RWPE2 (cell line): Measurements from ENCODE around the gene TEX19.
A peak's percentile ranks its signal among the peaks of the same experiment; 100 is the strongest.

Experiments used
- ATAC-seq: fragments of 200-7000 bp; cut with Tn5 transposase; 3 replicates; pipeline ENCODE4 v1.9.1; 2021; ENCODE audit warnings: low read depth
- DNase-seq: peaks from one replicate; pipeline ENCODE4 v3.0.0-alpha.2; 2020; ENCODE audit warnings: low spot score
- H3K27ac ChIP-seq: fragments of 450-650 bp; 2 replicates; pipeline ENCODE4 v1.5.1; 2017; ENCODE audit warnings: mild to moderate bottlenecking; ENCODE audit not compliant: poor library complexity, severe bottlenecking
- H3K27me3 ChIP-seq: fragments of 250-450 bp; sonication (Bioruptor Pico); 2 replicates; pipeline ENCODE4 v1.5.1; 2021; ENCODE audit warnings: mild to moderate bottlenecking, moderate library complexity; ENCODE audit not compliant: insufficient read depth, poor library complexity, severe bottlenecking
- H3K36me3 ChIP-seq: fragments of 250-450 bp; sonication (Bioruptor Pico); 2 replicates; pipeline ENCODE4 v1.5.1; 2020; ENCODE audit warnings: low read depth, mild to moderate bottlenecking, moderate library complexity
- H3K4me1 ChIP-seq: fragments of 250-450 bp; sonication (Bioruptor Pico); 2 replicates; pipeline ENCODE4 v1.5.1; 2021; ENCODE audit warnings: mild to moderate bottlenecking, moderate library complexity; ENCODE audit not compliant: insufficient read depth, poor library complexity, severe bottlenecking
- H3K4me3 ChIP-seq: fragments of 250-450 bp; sonication (Bioruptor Pico); 2 replicates; pipeline ENCODE4 v1.5.1; 2021; ENCODE audit warnings: mild to moderate bottlenecking, moderate library complexity; ENCODE audit not compliant: severe bottlenecking
- H3K9me3 ChIP-seq: fragments of 250-450 bp; sonication (Bioruptor Pico); 2 replicates; pipeline ENCODE4 v1.5.1; 2021; ENCODE audit warnings: mild to moderate bottlenecking, moderate library complexity; ENCODE audit not compliant: severe bottlenecking
- TF ChIP-seq, protein P1 (sequence below): fragments of 450-650 bp; IDR thresholded peaks from one replicate; pipeline ENCODE4 v1.5.1; 2017; ENCODE audit warnings: mild to moderate bottlenecking, moderate library complexity; ENCODE audit not compliant: poor library complexity, severe bottlenecking

Gene TEX19

DNA sequence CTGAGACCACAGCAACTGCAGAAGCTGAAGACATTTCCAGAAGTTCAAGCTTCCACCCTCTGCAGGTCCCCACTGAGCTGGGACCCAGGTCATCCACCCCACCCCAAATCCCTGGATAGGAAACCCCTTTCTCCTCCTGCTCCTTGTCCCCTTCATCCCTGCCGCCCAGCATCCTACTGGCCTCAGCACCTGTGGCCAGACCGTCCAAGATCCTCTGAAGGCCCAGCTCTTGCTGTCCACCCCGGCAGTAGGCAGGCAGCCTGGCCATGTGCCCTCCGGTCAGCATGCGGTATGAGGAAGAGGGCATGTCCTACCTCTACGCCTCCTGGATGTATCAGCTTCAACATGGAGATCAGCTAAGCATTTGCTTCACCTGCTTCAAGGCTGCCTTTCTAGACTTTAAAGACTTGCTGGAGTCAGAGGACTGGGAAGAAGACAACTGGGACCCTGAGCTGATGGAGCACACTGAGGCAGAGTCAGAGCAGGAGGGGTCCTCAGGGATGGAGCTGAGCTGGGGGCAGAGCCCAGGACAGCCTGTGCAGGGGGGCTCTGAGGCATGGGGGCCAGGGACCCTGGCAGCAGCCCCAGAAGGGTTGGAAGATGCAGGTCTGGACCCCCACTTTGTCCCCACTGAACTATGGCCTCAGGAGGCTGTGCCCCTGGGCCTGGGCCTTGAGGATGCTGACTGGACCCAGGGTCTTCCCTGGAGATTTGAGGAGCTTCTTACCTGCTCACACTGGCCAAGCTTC, 3.0 kb downstream of the TEX19 start:
- no peaks in the 10 kb centered on the region for H3K9me3 ChIP-seq
- H3K36me3 ChIP-seq: no peaks in the 10 kb centered on the region
- no peak for DNase-seq
- H3K27me3 ChIP-seq: no peaks in the 10 kb centered on the region
- H3K27ac ChIP-seq: no peak overlapping the region
- H3K4me3 ChIP-seq: no peak overlapping the region
- H3K4me1 ChIP-seq: no peaks in the 10 kb centered on the region
- TF ChIP-seq, protein P1, sequence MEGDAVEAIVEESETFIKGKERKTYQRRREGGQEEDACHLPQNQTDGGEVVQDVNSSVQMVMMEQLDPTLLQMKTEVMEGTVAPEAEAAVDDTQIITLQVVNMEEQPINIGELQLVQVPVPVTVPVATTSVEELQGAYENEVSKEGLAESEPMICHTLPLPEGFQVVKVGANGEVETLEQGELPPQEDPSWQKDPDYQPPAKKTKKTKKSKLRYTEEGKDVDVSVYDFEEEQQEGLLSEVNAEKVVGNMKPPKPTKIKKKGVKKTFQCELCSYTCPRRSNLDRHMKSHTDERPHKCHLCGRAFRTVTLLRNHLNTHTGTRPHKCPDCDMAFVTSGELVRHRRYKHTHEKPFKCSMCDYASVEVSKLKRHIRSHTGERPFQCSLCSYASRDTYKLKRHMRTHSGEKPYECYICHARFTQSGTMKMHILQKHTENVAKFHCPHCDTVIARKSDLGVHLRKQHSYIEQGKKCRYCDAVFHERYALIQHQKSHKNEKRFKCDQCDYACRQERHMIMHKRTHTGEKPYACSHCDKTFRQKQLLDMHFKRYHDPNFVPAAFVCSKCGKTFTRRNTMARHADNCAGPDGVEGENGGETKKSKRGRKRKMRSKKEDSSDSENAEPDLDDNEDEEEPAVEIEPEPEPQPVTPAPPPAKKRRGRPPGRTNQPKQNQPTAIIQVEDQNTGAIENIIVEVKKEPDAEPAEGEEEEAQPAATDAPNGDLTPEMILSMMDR: no peak
- no peak; the same call in 2 of the 3 replicates for ATAC-seq

GRCh38 chr17:82365606-82366295, 6.7 kb downstream of the TEX19 start:
- Histone ChIP-seq H3K27ac (no peak overlapping the region), H3K4me1 (no peaks in the 10 kb centered on the region), H3K9me3 (no peaks in the 10 kb centered on the region), H3K4me3 (no peak overlapping the region), H3K27me3 (peaks cover 15% of the 10 kb centered on the region), H3K36me3 (no peaks in the 10 kb centered on the region)
- DNase-seq: no peak
- ATAC-seq: no peak
- TF ChIP-seq, protein P1: no peak

- no peaks in the 10 kb centered on the region for H3K9me3 ChIP-seq
- peaks cover 23% of the 10 kb centered on the region for H3K27me3 ChIP-seq
- ATAC-seq (no peak), DNase-seq (no peak)
- no peak overlapping the region for H3K27ac ChIP-seq
- no peak overlapping the region for H3K4me3 ChIP-seq
- no peaks in the 10 kb centered on the region for H3K36me3 ChIP-seq
- TF ChIP-seq, protein P1: no peak
- no peaks in the 10 kb centered on the region for H3K4me1 ChIP-seq
Measured at GRCh38 chr17:82366749-82367148, 7.7 kb downstream of the TEX19 start.

GRCh38 chr17:82367724-82368524, 8.9 kb downstream of the TEX19 start:
- TF ChIP-seq, protein P1: no peak
- ATAC-seq: 0 out of 3 replicates have a peak, but pooled peaks have one; percentile 28
- Histone ChIP-seq H3K4me1 (no peaks in the 10 kb centered on the region), H3K9me3 (no peaks in the 10 kb centered on the region), H3K36me3 (no peaks in the 10 kb centered on the region), H3K27ac (no peak overlapping the region), H3K27me3 (peaks cover 34% of the 10 kb centered on the region), H3K4me3 (no peak overlapping the region)
- no peak for DNase-seq
